Left lung (tissue), 10 donors: Measurements from ENCODE around the gene EHBP1. TPM values are rescaled to one million over a fixed set of nuclear protein-coding genes. Genes with fewer than 3 reads are reported as not detected.

Experiments used
- ATAC-seq: fragments of 200-7000 bp; cut with Tn5 transposase; one replicate; pipeline ENCODE4 v1.9.1; 2020; ENCODE audit warnings: moderate library complexity
- DNase-seq, 4 donors: peaks; one replicate each; pipeline ENCODE4 v3.0.0-alpha.2; 2013 to 2020
- H3K27ac ChIP-seq, 2 donors: fragments of 200-600 bp; sonication (generic) in 1 of 2; one replicate each; pipeline versions ENCODE4 v1.5.0 to v1.8.0; 2020 to 2021
- H3K27me3 ChIP-seq, 2 donors: fragments of 200-600 bp; sonication (generic) in 1 of 2; one replicate each; pipeline versions ENCODE4 v1.5.0 to v1.8.0; 2020 to 2021
- H3K36me3 ChIP-seq, 2 donors: fragments of 200-600 bp; sonication (generic) in 1 of 2; one replicate each; pipeline versions ENCODE4 v1.5.0 to v1.8.0; 2020 to 2021
- H3K4me1 ChIP-seq, 2 donors: fragments of 200-600 bp; one replicate each; pipeline ENCODE4 v1.8.0; 2021
- H3K4me3 ChIP-seq, 2 donors: fragments of 200-600 bp; sonication (generic) in 1 of 2; one replicate each; pipeline versions ENCODE4 v1.5.0 to v1.8.0; 2020 to 2021; ENCODE audit warnings: mild to moderate bottlenecking in 1 of 2
- H3K9me3 ChIP-seq, 2 donors: fragments of 200-600 bp; sonication (generic) in 1 of 2; one replicate each; pipeline versions ENCODE4 v1.5.0 to v1.8.0; 2020 to 2021
- intact Hi-C, 2 donors: fragments of 100-400 bp; cut with DNase I; formaldehyde crosslinking; loops; one replicate each; pipeline versions ENCODE4 v1.11.2 to v1.14.2; 2022
- polyA plus RNA-seq, 6 donors: library from polyadenylated mRNA; unstranded; fragments of 120-200 nt; gene quantifications; one replicate each; pipeline ENCODE4 v1.2.1, GENCODE V29; 2013; ENCODE audit not compliant: insufficient read length in 6 of 6
- total RNA-seq, 2 donors: library from RNA; stranded (reverse); fragmentation: NEBNext Ultra II Directional; extraction: Animal tissue kit (Norgen Biotek cat#: 25700); gene quantifications; one replicate each; pipeline ENCODE4 v1.2.1, GENCODE V29; 2021
- TF ChIP-seq, protein P1 (sequence below), 2 donors: fragments of 200-600 bp; sonication (generic) in 1 of 2; IDR thresholded peaks; one replicate each; pipeline versions ENCODE4 v1.5.0 to v1.8.0; 2021; ENCODE audit warnings: antibody characterized with exemption in 2 of 2
- donor health status: DM: no; HTN: yes; CAD: no.
- donor health status: DM: no; HTN: no; CAD: no.

The EHBP1 gene
- total and polyA plus RNA-seq, 8 donors, result 35.4 to 48.9 (median 38.9) TPM

DNA sequence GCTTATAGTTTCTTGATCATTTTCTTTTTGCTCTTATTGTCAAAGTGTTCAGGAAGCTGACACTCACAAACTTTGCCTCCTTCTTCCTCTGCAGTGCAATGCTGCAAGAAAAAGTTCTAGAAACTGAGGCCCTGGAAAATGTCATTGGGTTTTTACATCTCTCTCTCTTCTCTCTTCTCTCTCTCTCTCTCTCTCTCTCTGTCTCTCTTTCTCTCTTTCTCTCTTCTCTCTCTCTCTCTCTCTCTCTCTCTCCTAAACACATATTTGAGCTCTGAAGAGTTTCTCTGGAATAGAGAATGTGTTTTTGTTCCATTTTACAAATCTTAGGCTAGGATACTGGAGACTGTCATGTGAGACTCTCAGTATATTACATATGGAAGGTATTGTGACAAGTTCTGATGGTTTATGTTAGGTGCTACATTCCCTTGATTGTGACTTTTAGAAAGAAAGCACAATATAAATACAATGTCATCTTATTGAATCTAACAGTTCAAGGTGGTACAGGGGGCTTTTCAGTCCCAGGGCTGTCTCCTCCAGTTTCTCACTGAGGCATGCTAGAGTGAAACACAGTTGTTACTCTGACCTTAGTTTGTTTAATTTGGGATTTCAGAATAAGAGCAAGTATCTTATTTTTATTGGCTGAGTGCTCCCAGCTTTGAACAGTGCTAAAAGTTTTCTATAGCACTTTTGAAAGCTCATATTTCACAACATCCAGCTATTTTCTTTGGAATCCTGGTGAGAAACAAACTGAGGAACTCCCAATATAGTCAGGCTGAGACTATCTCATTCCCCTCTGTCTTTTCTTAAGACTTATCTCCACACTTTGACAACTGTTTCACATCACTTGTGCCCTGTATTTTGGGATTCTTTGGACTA, 41.4 kb upstream of the EHBP1 start:
- no peak overlapping the region for H3K4me3 ChIP-seq
- TF ChIP-seq, protein P1, sequence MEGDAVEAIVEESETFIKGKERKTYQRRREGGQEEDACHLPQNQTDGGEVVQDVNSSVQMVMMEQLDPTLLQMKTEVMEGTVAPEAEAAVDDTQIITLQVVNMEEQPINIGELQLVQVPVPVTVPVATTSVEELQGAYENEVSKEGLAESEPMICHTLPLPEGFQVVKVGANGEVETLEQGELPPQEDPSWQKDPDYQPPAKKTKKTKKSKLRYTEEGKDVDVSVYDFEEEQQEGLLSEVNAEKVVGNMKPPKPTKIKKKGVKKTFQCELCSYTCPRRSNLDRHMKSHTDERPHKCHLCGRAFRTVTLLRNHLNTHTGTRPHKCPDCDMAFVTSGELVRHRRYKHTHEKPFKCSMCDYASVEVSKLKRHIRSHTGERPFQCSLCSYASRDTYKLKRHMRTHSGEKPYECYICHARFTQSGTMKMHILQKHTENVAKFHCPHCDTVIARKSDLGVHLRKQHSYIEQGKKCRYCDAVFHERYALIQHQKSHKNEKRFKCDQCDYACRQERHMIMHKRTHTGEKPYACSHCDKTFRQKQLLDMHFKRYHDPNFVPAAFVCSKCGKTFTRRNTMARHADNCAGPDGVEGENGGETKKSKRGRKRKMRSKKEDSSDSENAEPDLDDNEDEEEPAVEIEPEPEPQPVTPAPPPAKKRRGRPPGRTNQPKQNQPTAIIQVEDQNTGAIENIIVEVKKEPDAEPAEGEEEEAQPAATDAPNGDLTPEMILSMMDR (IDR thresholded peaks at IDR 0.05), result no peak
- H3K9me3 ChIP-seq, result no peaks in the 10 kb centered on the region
- ATAC-seq, result peak; percentile 39
- intact Hi-C loops, result no loop called here
- H3K36me3 ChIP-seq, result no peaks in the 10 kb centered on the region
- DNase-seq, result peak in 1 of 4 donors; percentile 42
- peak overlapping the region in 1 of 2 donors; percentile 8 for H3K27ac ChIP-seq
- no peaks in the 10 kb centered on the region for H3K27me3 ChIP-seq
- peaks cover 8 to 11% of the 10 kb centered on the region in 2 donors for H3K4me1 ChIP-seq

DNA sequence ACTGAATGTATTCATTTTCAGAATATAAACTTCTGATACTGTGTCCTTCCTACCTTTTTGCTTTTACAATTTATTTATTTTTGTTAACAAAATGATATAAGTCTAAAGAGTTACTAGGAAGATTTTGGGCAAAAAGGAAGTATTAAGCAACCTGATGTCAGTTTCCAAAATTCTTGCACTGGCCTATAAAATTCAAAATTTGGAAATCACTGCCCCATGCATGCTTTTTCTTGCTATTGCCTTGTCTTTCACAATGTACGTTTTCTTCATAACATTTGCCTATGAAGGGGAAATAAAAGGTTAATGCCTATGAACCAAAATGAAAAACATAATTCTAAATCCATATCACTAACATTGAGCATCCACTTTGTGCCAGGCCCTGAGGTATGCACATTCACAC, 40.1 kb upstream of the EHBP1 start:
- Histone ChIP-seq H3K9me3 (no peaks in the 10 kb centered on the region), H3K36me3 (no peaks in the 10 kb centered on the region), H3K4me3 (no peak overlapping the region), H3K4me1 (peaks cover 7 to 8% of the 10 kb centered on the region in 2 donors), H3K27ac (no peak overlapping the region), H3K27me3 (no peaks in the 10 kb centered on the region)
- DNase-seq, result no peak
- no peak for ATAC-seq
- intact Hi-C loops, result no loop called here
- TF ChIP-seq, protein P1 (IDR thresholded peaks at IDR 0.05), result no peak

DNA sequence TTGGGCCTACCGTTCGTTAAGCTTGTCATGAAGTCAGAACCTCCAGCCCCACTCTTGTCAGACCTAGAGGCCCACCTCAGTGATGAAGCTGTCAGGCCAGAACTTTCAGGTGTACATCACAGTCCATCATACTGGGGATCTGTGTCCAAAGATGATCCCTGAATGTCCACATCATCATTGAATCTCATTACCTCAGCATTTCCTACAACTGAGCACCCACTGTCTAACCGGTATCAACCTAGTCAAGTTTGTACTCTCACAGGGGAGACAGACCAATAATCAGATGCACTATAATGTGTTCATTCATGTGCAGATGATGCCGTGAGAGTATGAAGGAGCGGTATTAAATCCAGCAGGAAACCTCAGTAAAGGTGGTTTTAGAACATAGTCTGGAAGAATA, 36.3 kb upstream of the EHBP1 start:
- Histone ChIP-seq H3K9me3 (no peaks in the 10 kb centered on the region), H3K27ac (no peak overlapping the region), H3K4me3 (no peak overlapping the region), H3K4me1 (peaks cover 0 to 10% of the 10 kb centered on the region in 2 donors), H3K36me3 (no peaks in the 10 kb centered on the region), H3K27me3 (no peaks in the 10 kb centered on the region)
- no peak for DNase-seq
- TF ChIP-seq, protein P1 (IDR thresholded peaks at IDR 0.05), result no peak
- intact Hi-C loops, result no loop called here
- no peak for ATAC-seq

DNA sequence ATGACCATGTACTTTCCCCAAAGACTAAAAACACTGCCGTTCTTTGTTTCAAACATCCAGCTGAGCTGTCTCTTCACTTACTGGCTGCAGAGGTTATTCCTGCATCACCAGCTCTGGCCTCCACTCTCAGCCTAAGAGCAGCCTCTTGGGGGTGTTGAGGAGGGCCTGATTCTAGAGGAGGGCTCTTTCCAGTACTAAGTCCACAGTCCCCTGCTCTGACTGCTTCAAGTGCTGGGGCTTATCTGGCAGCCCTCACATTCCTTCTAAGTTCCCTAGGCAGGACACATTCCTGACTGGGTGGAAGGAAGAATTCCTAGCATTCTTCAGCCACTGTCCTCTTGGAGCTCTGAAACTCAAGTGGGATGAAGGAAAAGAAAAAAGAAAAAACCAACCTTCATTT, 32.9 kb upstream of the EHBP1 start:
- DNase-seq, result peak in 2 of 4 donors; percentile 23 to 51
- Histone ChIP-seq H3K9me3 (no peaks in the 10 kb centered on the region), H3K27ac (no peak overlapping the region), H3K4me3 (no peak overlapping the region), H3K27me3 (no peaks in the 10 kb centered on the region), H3K36me3 (no peaks in the 10 kb centered on the region), H3K4me1 (peaks cover 0 to 4% of the 10 kb centered on the region in 2 donors)
- peak; percentile 92 for ATAC-seq
- TF ChIP-seq, protein P1 (IDR thresholded peaks at IDR 0.05), result no peak
- intact Hi-C loops, result no loop called here

DNA sequence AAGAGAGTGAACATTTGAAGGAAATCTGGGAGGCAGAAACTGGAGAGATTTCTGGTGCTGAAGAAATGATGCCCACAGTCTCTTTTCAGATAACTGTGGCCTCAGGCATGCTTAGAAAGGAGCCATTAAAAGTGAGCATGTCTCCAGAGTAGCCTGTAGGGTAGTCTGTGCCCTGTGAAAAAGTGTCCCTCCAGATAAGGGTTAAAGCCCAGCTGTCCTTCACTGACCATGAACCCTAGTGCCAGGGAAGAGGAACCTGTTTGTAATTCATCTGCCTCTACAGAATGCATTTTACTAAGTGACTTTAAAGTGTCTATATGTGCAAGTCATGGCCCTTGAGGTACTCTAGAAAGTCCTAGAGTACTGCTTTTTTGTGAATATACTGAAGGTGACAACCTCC, 30.5 kb upstream of the EHBP1 start:
- Histone ChIP-seq H3K27me3 (no peaks in the 10 kb centered on the region), H3K27ac (no peak overlapping the region), H3K9me3 (no peaks in the 10 kb centered on the region), H3K4me1 (peaks cover 0 to 4% of the 10 kb centered on the region in 2 donors), H3K36me3 (no peaks in the 10 kb centered on the region), H3K4me3 (no peak overlapping the region)
- intact Hi-C loops, result no loop called here
- no peak for DNase-seq
- TF ChIP-seq, protein P1 (IDR thresholded peaks at IDR 0.05), result no peak
- ATAC-seq, result no peak
